ENCODE results near the gene BAG5.

The BAG5 gene

GRCh38 chr14:103546652-103547454, 15.6 kb downstream of the BAG5 start:
- DNase-seq = peak; percentile 79

- no peak for DNase-seq
These were observed 16.4 kb downstream of the BAG5 start for GRCh38 chr14:103545915-103546651.

- DNase-seq = no peak
These were observed 17.1 kb downstream of the BAG5 start for GRCh38 chr14:103545219-103545914.

GRCh38 chr14:103544388-103545218, 17.9 kb downstream of the BAG5 start:
- no peak for DNase-seq

GRCh38 chr14:103543721-103544387, 18.6 kb downstream of the BAG5 start:
- DNase-seq = no peak

GRCh38 chr14:103543140-103543539, 19.3 kb downstream of the BAG5 start:
- DNase-seq = no peak

GRCh38 chr14:103542605-103543088, 19.8 kb downstream of the BAG5 start:
- DNase-seq = no peak

GRCh38 chr14:103541709-103542604, 20.5 kb downstream of the BAG5 start:
- DNase-seq = no peak

GRCh38 chr14:103540821-103541708, 21.4 kb downstream of the BAG5 start:
- no peak for DNase-seq

- DNase-seq = no peak
These were observed 23.2 kb downstream of the BAG5 start for GRCh38 chr14:103539056-103539825.

GRCh38 chr14:103538291-103539055, 24.0 kb downstream of the BAG5 start:
- DNase-seq = no peak

- DNase-seq = no peak
These were observed 25.1 kb downstream of the BAG5 start for GRCh38 chr14:103537175-103537990.

- no peak for DNase-seq
These were observed 25.8 kb downstream of the BAG5 start for GRCh38 chr14:103536693-103537092.

- DNase-seq = no peak
These were observed 26.4 kb downstream of the BAG5 start for GRCh38 chr14:103535891-103536565.

GRCh38 chr14:103535081-103535890, 27.2 kb downstream of the BAG5 start:
- no peak for DNase-seq

- no peak for DNase-seq
These were observed 27.8 kb downstream of the BAG5 start for GRCh38 chr14:103534576-103535061.

All from CD4-positive, alpha-beta T cell treated with Interleukin-17A for 1 hour (primary cell).